ENCODE results near the gene ZBTB7C. TPM values are rescaled to one million over a fixed set of nuclear protein-coding genes. Genes with fewer than 3 reads are reported as not detected.

Gene ZBTB7C
- polyA plus RNA-seq, 1 donor (not counting 4 experiments of a cell fraction or from before 2014, with no cell fraction given), result 0.58 TPM

- dilution Hi-C loops (cut with MboI; ENCODE audit: extremely low pct_ligation_motif_present, low sequenced_read_pairs), result no loop called here
- Histone ChIP-seq H3K4me1 (ENCODE audit: control insufficient read depth, extremely low read depth, insufficient read depth, low read length) (no peaks in the 10 kb centered on the region), H2AFZ (ENCODE audit: control insufficient read depth, low read length) (no peak overlapping the region)
Measured at GRCh38 chr18:47978603-47979002, 430.6 kb downstream of the ZBTB7C start.

DNA sequence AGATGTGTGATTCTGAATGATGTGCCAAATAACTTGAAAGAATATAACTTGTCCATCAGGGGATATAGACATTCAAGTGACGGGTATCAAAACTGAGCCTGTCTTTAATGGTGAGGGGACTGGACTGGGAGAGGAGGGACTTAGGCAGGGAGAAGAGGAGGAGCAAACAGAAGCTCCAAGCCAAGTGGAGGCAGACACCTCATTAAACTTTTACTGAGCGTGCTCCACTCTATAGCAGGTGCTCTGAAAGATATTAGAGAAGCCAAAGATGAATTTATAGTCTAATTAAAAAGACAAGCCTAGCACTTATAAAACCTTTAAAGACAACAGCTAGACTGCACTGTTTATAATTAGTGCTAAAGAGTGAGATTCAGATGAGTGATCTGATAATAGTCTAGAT, 431.0 kb downstream of the ZBTB7C start:
- no peak overlapping the region for H3K9ac ChIP-seq (ENCODE audit: control insufficient read depth, extremely low read depth, insufficient read depth, low read length)
- no peaks in the 10 kb centered on the region for H3K36me3 ChIP-seq (ENCODE audit: control insufficient read depth in 2 of 2, extremely low read depth in 1 of 2, insufficient read depth in 2 of 2, low read length in 2 of 2)
- H3K9me3 ChIP-seq (ENCODE audit: control insufficient read depth, low read depth, low read length), result no peaks in the 10 kb centered on the region
- dilution Hi-C loops (cut with MboI; ENCODE audit: extremely low pct_ligation_motif_present, low sequenced_read_pairs), result no loop called here
- no peaks in the 10 kb centered on the region for H3K79me2 ChIP-seq (ENCODE audit: control insufficient read depth, insufficient read depth, low read length)
- H3K4me1 ChIP-seq (ENCODE audit: control insufficient read depth, extremely low read depth, insufficient read depth, low read length), result no peaks in the 10 kb centered on the region
- H3K9me1 ChIP-seq (ENCODE audit: control insufficient read depth, extremely low read depth, insufficient read depth, low read length), result no peaks in the 10 kb centered on the region
- TF ChIP-seq EZH2 (IDR thresholded peaks at IDR 0.05; ENCODE audit: low read length), result no peak
- H3K4me3 ChIP-seq (ENCODE audit: control insufficient read depth in 2 of 3, extremely low read depth in 1 of 3, insufficient read depth in 2 of 3, low read depth in 1 of 3, low read length in 3 of 3), result no peak overlapping the region
- DNase-seq (ENCODE audit: low read depth, low spot score), result no peak
- peaks cover 20% of the 10 kb centered on the region for H3K27me3 ChIP-seq (ENCODE audit: control insufficient read depth, extremely low read depth, insufficient read depth, low read length)
- H3K4me2 ChIP-seq (ENCODE audit: control insufficient read depth, extremely low read depth, insufficient read depth, low read depth, low read length), result no peak overlapping the region
- no peak for FAIRE-seq
- no peaks in the 10 kb centered on the region for H4K20me1 ChIP-seq (ENCODE audit: control insufficient read depth, extremely low read depth, insufficient read depth, low read length)
- H2AFZ ChIP-seq (ENCODE audit: control insufficient read depth, low read length), result no peak overlapping the region
- H3K27ac ChIP-seq (ENCODE audit: control insufficient read depth, insufficient read depth, low read length), result no peak overlapping the region

More at GRCh38 chr18:47978603-47979002, 430.6 kb downstream of the ZBTB7C start:
- no peaks in the 10 kb centered on the region for H3K79me2 ChIP-seq (ENCODE audit: control insufficient read depth, insufficient read depth, low read length)
- H3K9me1 ChIP-seq (ENCODE audit: control insufficient read depth, extremely low read depth, insufficient read depth, low read length), result no peaks in the 10 kb centered on the region
- no peak overlapping the region for H3K27ac ChIP-seq (ENCODE audit: control insufficient read depth, insufficient read depth, low read length)
- no peak overlapping the region for H3K4me2 ChIP-seq (ENCODE audit: control insufficient read depth, extremely low read depth, insufficient read depth, low read depth, low read length)
- H3K36me3 ChIP-seq (ENCODE audit: control insufficient read depth in 2 of 2, extremely low read depth in 1 of 2, insufficient read depth in 2 of 2, low read length in 2 of 2), result no peaks in the 10 kb centered on the region
- FAIRE-seq (no peak), DNase-seq (ENCODE audit: low read depth, low spot score) (no peak)
- H3K9ac ChIP-seq (ENCODE audit: control insufficient read depth, extremely low read depth, insufficient read depth, low read length), result no peak overlapping the region
- H3K4me3 ChIP-seq (ENCODE audit: control insufficient read depth in 2 of 3, extremely low read depth in 1 of 3, insufficient read depth in 2 of 3, low read depth in 1 of 3, low read length in 3 of 3), result no peak overlapping the region
- TF ChIP-seq EZH2 (IDR thresholded peaks at IDR 0.05; ENCODE audit: low read length) (no peak), CTCF (optimal IDR thresholded peaks at IDR 0.05 in 1 of 3, IDR thresholded peaks at IDR 0.05 in 1 of 3, conservative IDR thresholded peaks at IDR 0.05 in 1 of 3; ENCODE audit: extremely low read depth in 1 of 3, insufficient read depth in 2 of 3, low read length in 3 of 3) (no peak)
- peaks cover 16% of the 10 kb centered on the region for H3K27me3 ChIP-seq (ENCODE audit: control insufficient read depth, extremely low read depth, insufficient read depth, low read length)
- no peaks in the 10 kb centered on the region for H3K9me3 ChIP-seq (ENCODE audit: control insufficient read depth, low read depth, low read length)
- H4K20me1 ChIP-seq (ENCODE audit: control insufficient read depth, extremely low read depth, insufficient read depth, low read length), result no peaks in the 10 kb centered on the region

Small RNAs within 50 kb of the gene (small RNA-seq; reads per million reads assigned to genes)
- 0 to 0.25 (median 0) reads per million in 3 experiments for gene RNU6-708P (ENCODE audit: insufficient read length in 3 of 3, low read depth in 3 of 3, low replicate concordance in 1 of 3)

Other genes with a start within 250 kb of the ZBTB7C start
- gene CTIF, start 129.6 kb upstream of the ZBTB7C start, polyA plus RNA-seq, result 13.6 to 21.9 TPM (median 15.0 TPM) in 3 replicates